ENCODE data around the gene SATB1.
"Not testable (repeated sequence)": the region's sequence is repeated elsewhere in the genome, so short reads cannot be mapped to it uniquely, and the experiment has no call there.

SATB1 gene

GRCh38 chr3:18346097-18346496, 79.0 kb downstream of the SATB1 start:
- H3K4me3 Mint-ChIP-seq, result no peak overlapping the region
- H3K36me3 Mint-ChIP-seq (ENCODE audit: low read depth), result peaks cover 34% of the 10 kb centered on the region
- DNase-seq (ENCODE audit: low spot score), result no peak
- peaks cover 18% of the 10 kb centered on the region for H3K27me3 Mint-ChIP-seq (ENCODE audit: low read depth)
- no peak overlapping the region for H3K27ac Mint-ChIP-seq
- no peaks in the 10 kb centered on the region for H3K9me3 Mint-ChIP-seq
- H3K4me1 Mint-ChIP-seq (ENCODE audit: low read depth), result peaks cover 11% of the 10 kb centered on the region

- DNase-seq (ENCODE audit: low spot score), result no peak
- Mint-ChIP-seq H3K36me3 (ENCODE audit: low read depth) (peaks cover 24% of the 10 kb centered on the region), H3K27ac (no peak overlapping the region), H3K9me3 (no peaks in the 10 kb centered on the region), H3K4me1 (ENCODE audit: low read depth) (peaks cover 11% of the 10 kb centered on the region), H3K4me3 (no peak overlapping the region), H3K27me3 (ENCODE audit: low read depth) (peaks cover 18% of the 10 kb centered on the region)
Observed at GRCh38 chr3:18345015-18345367, 80.1 kb downstream of the SATB1 start.

GRCh38 chr3:18344306-18345014, 80.7 kb downstream of the SATB1 start:
- peaks cover 7% of the 10 kb centered on the region for H3K4me1 Mint-ChIP-seq (ENCODE audit: low read depth)
- H3K27me3 Mint-ChIP-seq (ENCODE audit: low read depth), result peaks cover 20% of the 10 kb centered on the region
- H3K9me3 Mint-ChIP-seq, result no peaks in the 10 kb centered on the region
- H3K4me3 Mint-ChIP-seq, result no peak overlapping the region
- H3K36me3 Mint-ChIP-seq (ENCODE audit: low read depth), result peaks cover 18% of the 10 kb centered on the region
- H3K27ac Mint-ChIP-seq, result peak overlapping the region; percentile 7
- no peak for DNase-seq (ENCODE audit: low spot score)

- Mint-ChIP-seq H3K9me3 (no peaks in the 10 kb centered on the region), H3K4me1 (ENCODE audit: low read depth) (peaks cover 4% of the 10 kb centered on the region), H3K36me3 (ENCODE audit: low read depth) (peaks cover 12% of the 10 kb centered on the region), H3K27me3 (ENCODE audit: low read depth) (peaks cover 20% of the 10 kb centered on the region), H3K4me3 (no peak overlapping the region), H3K27ac (no peak overlapping the region)
- no peak for DNase-seq (ENCODE audit: low spot score)
Observed at GRCh38 chr3:18343809-18344208, 81.3 kb downstream of the SATB1 start.

- no peak overlapping the region for H3K4me3 Mint-ChIP-seq
Observed at GRCh38 chr3:18338827-18339514, 86.2 kb downstream of the SATB1 start.

GRCh38 chr3:18337231-18337630, 87.9 kb downstream of the SATB1 start:
- no peak overlapping the region for H3K27ac Mint-ChIP-seq
- H3K4me1 Mint-ChIP-seq (ENCODE audit: low read depth), result peaks cover 12% of the 10 kb centered on the region
- H3K9me3 Mint-ChIP-seq, result no peaks in the 10 kb centered on the region
- H3K4me3 Mint-ChIP-seq, result no peak overlapping the region
- peaks cover 11% of the 10 kb centered on the region for H3K27me3 Mint-ChIP-seq (ENCODE audit: low read depth)
- H3K36me3 Mint-ChIP-seq (ENCODE audit: low read depth), result peaks cover 2% of the 10 kb centered on the region
- no peak for DNase-seq (ENCODE audit: low spot score)

More at GRCh38 chr3:18338827-18339514, 86.2 kb downstream of the SATB1 start:
- no peak for DNase-seq (ENCODE audit: low spot score)
- H3K27me3 Mint-ChIP-seq (ENCODE audit: low read depth), result peaks cover 20% of the 10 kb centered on the region
- peaks cover 14% of the 10 kb centered on the region for H3K4me1 Mint-ChIP-seq (ENCODE audit: low read depth)
- peaks cover 2% of the 10 kb centered on the region for H3K36me3 Mint-ChIP-seq (ENCODE audit: low read depth)
- no peaks in the 10 kb centered on the region for H3K9me3 Mint-ChIP-seq
- H3K27ac Mint-ChIP-seq, result no peak overlapping the region

GRCh38 chr3:18334837-18335601, 90.1 kb downstream of the SATB1 start:
- Mint-ChIP-seq H3K36me3 (ENCODE audit: low read depth) (peaks cover 2% of the 10 kb centered on the region), H3K27me3 (ENCODE audit: low read depth) (peaks cover 2% of the 10 kb centered on the region), H3K4me1 (ENCODE audit: low read depth) (peaks cover 12% of the 10 kb centered on the region), H3K9me3 (no peaks in the 10 kb centered on the region), H3K27ac (no peak overlapping the region), H3K4me3 (no peak overlapping the region)
- no peak for DNase-seq (ENCODE audit: low spot score)

- H3K36me3 Mint-ChIP-seq (ENCODE audit: low read depth); H3K9me3 Mint-ChIP-seq; H3K27ac Mint-ChIP-seq; H3K27me3 Mint-ChIP-seq (ENCODE audit: low read depth); DNase-seq (ENCODE audit: low spot score); H3K4me3 Mint-ChIP-seq: not testable (repeated sequence)
- H3K4me1 Mint-ChIP-seq (ENCODE audit: low read depth), result peaks cover 11% of the 10 kb centered on the region
Observed at GRCh38 chr3:18330772-18331441, 94.2 kb downstream of the SATB1 start.

- no peak for DNase-seq (ENCODE audit: low spot score)
- Mint-ChIP-seq H3K9me3 (no peaks in the 10 kb centered on the region), H3K27me3 (ENCODE audit: low read depth) (peaks cover 2% of the 10 kb centered on the region), H3K27ac (no peak overlapping the region), H3K4me1 (ENCODE audit: low read depth) (no peaks in the 10 kb centered on the region), H3K4me3 (no peak overlapping the region), H3K36me3 (ENCODE audit: low read depth) (no peaks in the 10 kb centered on the region)
Observed at GRCh38 chr3:18308096-18308650, 117.0 kb downstream of the SATB1 start.

- no peaks in the 10 kb centered on the region for H3K36me3 Mint-ChIP-seq (ENCODE audit: low read depth)
- no peak overlapping the region for H3K27ac Mint-ChIP-seq
- H3K4me1 Mint-ChIP-seq (ENCODE audit: low read depth), result no peaks in the 10 kb centered on the region
- H3K4me3 Mint-ChIP-seq, result no peak overlapping the region
- peaks cover 2% of the 10 kb centered on the region for H3K27me3 Mint-ChIP-seq (ENCODE audit: low read depth)
- DNase-seq (ENCODE audit: low spot score), result no peak
- no peaks in the 10 kb centered on the region for H3K9me3 Mint-ChIP-seq
Observed at GRCh38 chr3:18307529-18307928, 117.6 kb downstream of the SATB1 start.

GRCh38 chr3:18302517-18302916, 122.6 kb downstream of the SATB1 start:
- DNase-seq (ENCODE audit: low spot score), result no peak
- Mint-ChIP-seq H3K4me1 (ENCODE audit: low read depth) (no peaks in the 10 kb centered on the region), H3K27ac (no peak overlapping the region), H3K4me3 (no peak overlapping the region), H3K9me3 (peaks cover 13% of the 10 kb centered on the region), H3K27me3 (ENCODE audit: low read depth) (no peaks in the 10 kb centered on the region), H3K36me3 (ENCODE audit: low read depth) (no peaks in the 10 kb centered on the region)

- H3K9me3 Mint-ChIP-seq, result peaks cover 21% of the 10 kb centered on the region
- H3K27me3 Mint-ChIP-seq (ENCODE audit: low read depth), result no peaks in the 10 kb centered on the region
- no peak for DNase-seq (ENCODE audit: low spot score)
- no peaks in the 10 kb centered on the region for H3K4me1 Mint-ChIP-seq (ENCODE audit: low read depth)
- H3K36me3 Mint-ChIP-seq (ENCODE audit: low read depth), result no peaks in the 10 kb centered on the region
- H3K4me3 Mint-ChIP-seq, result no peak overlapping the region
- no peak overlapping the region for H3K27ac Mint-ChIP-seq
Observed at GRCh38 chr3:18301781-18302180, 123.4 kb downstream of the SATB1 start.

- no peaks in the 10 kb centered on the region for H3K36me3 Mint-ChIP-seq (ENCODE audit: low read depth)
- H3K4me1 Mint-ChIP-seq (ENCODE audit: low read depth), result no peaks in the 10 kb centered on the region
- no peak for DNase-seq (ENCODE audit: low spot score)
- H3K27me3 Mint-ChIP-seq (ENCODE audit: low read depth), result no peaks in the 10 kb centered on the region
- peaks cover 26% of the 10 kb centered on the region for H3K9me3 Mint-ChIP-seq
- H3K4me3 Mint-ChIP-seq, result no peak overlapping the region
- H3K27ac Mint-ChIP-seq, result no peak overlapping the region
Observed at GRCh38 chr3:18300916-18301315, 124.2 kb downstream of the SATB1 start.
